Heart right ventricle (tissue), 16 donors: ENCODE measurements around the gene FCN2. TPM values are rescaled to one million over a fixed set of nuclear protein-coding genes. Genes with fewer than 3 reads are reported as not detected.

Experiments used
- ATAC-seq, 8 donors: fragments of 200-7000 bp; cut with Tn5 transposase; one replicate each; pipeline ENCODE4 v1.9.1; 2020; ENCODE audit warnings: mild to moderate bottlenecking in 8 of 8, moderate library complexity in 8 of 8, moderate number of reproducible peaks in 1 of 8
- DNase-seq, 2 donors: peaks; one replicate each; pipeline ENCODE4 v3.0.0-alpha.2; 2020
- H3K27ac ChIP-seq, 10 donors: fragments of 200-600 bp; sonication (generic) in 2 of 10; one replicate each; pipeline versions ENCODE4 v1.5.0 to v1.8.0; 2020 to 2022; ENCODE audit warnings: mild to moderate bottlenecking in 3 of 10
- H3K27me3 ChIP-seq, 7 donors: fragments of 200-600 bp; one replicate each; pipeline ENCODE4 v1.8.0; 2021 to 2022; ENCODE audit warnings: mild to moderate bottlenecking in 2 of 7
- H3K36me3 ChIP-seq, 9 donors: fragments of 200-600 bp; sonication (generic) in 1 of 9; one replicate each; pipeline versions ENCODE4 v1.5.0 to v1.8.0; 2020 to 2022; ENCODE audit warnings: mild to moderate bottlenecking in 2 of 9
- H3K4me1 ChIP-seq, 9 donors: fragments of 200-600 bp; sonication (generic) in 1 of 9; one replicate each; pipeline versions ENCODE4 v1.5.0 to v1.8.0; 2020 to 2022; ENCODE audit warnings: mild to moderate bottlenecking in 4 of 9
- H3K4me3 ChIP-seq, 10 donors: fragments of 200-600 bp; sonication (generic) in 2 of 10; one replicate each; pipeline versions ENCODE4 v1.5.0 to v1.8.0; 2020 to 2022; ENCODE audit warnings: mild to moderate bottlenecking in 7 of 10, moderate library complexity in 2 of 10
- H3K9me3 ChIP-seq, 11 donors: fragments of 200-600 bp in 10 of 11; sonication (generic) in 2 of 11; one replicate each; pipeline versions ENCODE4 v1.5.0 to v1.8.0; 2013 to 2022; ENCODE audit warnings: mild to moderate bottlenecking in 2 of 11, control low read depth in 1 of 11, moderate library complexity in 1 of 11
- WGBS, 2 donors: extraction: QIAGEN DNeasy Blood & Tissue Kit; methylation state at CpG; one replicate each; pipeline ENCODE4 v1.1.7; 2013; ENCODE audit warnings: inconsistent platforms in 1 of 2; 5-methylcytosine and 5-hydroxymethylcytosine counted together
- intact Hi-C, 10 donors: fragments of 100-400 bp; cut with DNase I; formaldehyde crosslinking; loops; one replicate each; pipeline versions ENCODE4 v1.11.1 to v1.14.2; 2022
- polyA plus RNA-seq, 2 donors: library from polyadenylated mRNA; stranded (reverse); fragments of 200-250 nt; gene quantifications; one replicate each; pipeline ENCODE4 v1.2.3, GENCODE V29; 2013
- total RNA-seq, 10 donors: library from RNA; stranded (reverse); fragmentation: NEBNext Ultra II Directional in 3 of 10; extraction: Animal tissue kit (Norgen Biotek cat#: 25700) in 3 of 10; gene quantifications; one replicate each; pipeline versions ENCODE4 v1.2.1 to v1.2.4, GENCODE V29; 2021 to 2023
- TF ChIP-seq, protein P1 (sequence below), 9 donors: fragments of 200-600 bp; sonication (generic) in 2 of 9; IDR thresholded peaks; one replicate each; pipeline versions ENCODE4 v1.5.0 to v1.8.0; 2021 to 2022; ENCODE audit warnings: antibody characterized with exemption in 9 of 9, mild to moderate bottlenecking in 5 of 9, moderate library complexity in 1 of 9
- donor health status: Arrhythmogenic right ventricular cardiomyopathy.
- donor health status: ischemic (EF 13 %, LVEDD 7.1; RV severe dilation, severe dysfunction).
- donor health status: healthy with polysubstance abuse.
- donor health status: DM: no; HTN: yes; CAD: no.
- donor health status: DM: no; HTN: no; CAD: no.
- donor health status: ischemic (EF 25% LVEDD 6.9; RV normal size, moderate dysfunction).
- donor health status: ischemic (EF 25% LVEDD 5.7; RV mildly dilated, moderate dysfunction).
- donor health status: healthy.
- donor health status: DM: yes; HTN: yes; CAD: no.
- donor health status: Ischemic cardiomyopathy.
- donor health status: ischemic (EF 35%, LVEDD 5.7; RV mildly dilated, moderate dysfunction).
- donor health status: nonischemic (EF 11% LVEDD 7.7; RV severe dilation, severe dysfunction).
- donor health status: DM: yes; HTN: yes; CAD: no.
- donor health status: PGD.
- donor health status: ischemic (EF 29% LVEDD 5.4; RV normal size, mild dysfunction).
- donor health status: nonischemic (EF 23%, LVEDD 6.1; RV moderate dilation, normal function).

FCN2 gene
- total and polyA plus RNA-seq, 12 donors: 0.19 to 0.46 (median 0.26) TPM; not detected in 7

DNA sequence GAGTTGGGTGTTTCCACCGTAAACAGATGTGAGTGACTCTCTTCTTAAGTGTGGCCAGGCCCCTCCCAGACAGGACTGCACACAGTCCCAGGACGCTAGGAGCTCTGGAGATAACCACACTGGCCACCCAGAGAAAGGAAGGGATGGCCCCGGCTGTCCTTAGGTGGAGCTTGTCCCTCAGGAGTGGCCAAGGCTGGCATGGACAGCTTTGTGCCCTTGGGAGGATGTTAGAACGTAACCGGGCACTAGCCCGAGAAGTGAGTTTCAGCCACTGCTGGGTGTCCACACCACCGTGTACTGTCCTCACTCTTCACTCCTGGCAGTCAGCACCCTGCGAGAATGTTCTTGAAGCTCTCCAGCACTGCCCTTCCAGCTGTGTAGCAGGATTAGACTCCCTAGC is 35.8 kb upstream of the FCN2 start:
- DNase-seq: no peak
- WGBS, 2 donors: 76 to 78% methylated on average over 8 of the region's 8 CpGs
- Histone ChIP-seq H3K4me1 (peaks cover 0 to 3% (median 0%) of the 10 kb centered on the region in 9 donors), H3K27ac (no peak overlapping the region), H3K9me3 (peaks cover 0 to 6% (median 0%) of the 10 kb centered on the region in 11 donors), H3K27me3 (no peaks in the 10 kb centered on the region), H3K4me3 (no peak overlapping the region), H3K36me3 (peaks cover 0 to 41% (median 0%) of the 10 kb centered on the region in 9 donors)
- intact Hi-C loops: no loop called here
- ATAC-seq: peak in 1 of 8 donors; percentile 32
- TF ChIP-seq, protein P1, sequence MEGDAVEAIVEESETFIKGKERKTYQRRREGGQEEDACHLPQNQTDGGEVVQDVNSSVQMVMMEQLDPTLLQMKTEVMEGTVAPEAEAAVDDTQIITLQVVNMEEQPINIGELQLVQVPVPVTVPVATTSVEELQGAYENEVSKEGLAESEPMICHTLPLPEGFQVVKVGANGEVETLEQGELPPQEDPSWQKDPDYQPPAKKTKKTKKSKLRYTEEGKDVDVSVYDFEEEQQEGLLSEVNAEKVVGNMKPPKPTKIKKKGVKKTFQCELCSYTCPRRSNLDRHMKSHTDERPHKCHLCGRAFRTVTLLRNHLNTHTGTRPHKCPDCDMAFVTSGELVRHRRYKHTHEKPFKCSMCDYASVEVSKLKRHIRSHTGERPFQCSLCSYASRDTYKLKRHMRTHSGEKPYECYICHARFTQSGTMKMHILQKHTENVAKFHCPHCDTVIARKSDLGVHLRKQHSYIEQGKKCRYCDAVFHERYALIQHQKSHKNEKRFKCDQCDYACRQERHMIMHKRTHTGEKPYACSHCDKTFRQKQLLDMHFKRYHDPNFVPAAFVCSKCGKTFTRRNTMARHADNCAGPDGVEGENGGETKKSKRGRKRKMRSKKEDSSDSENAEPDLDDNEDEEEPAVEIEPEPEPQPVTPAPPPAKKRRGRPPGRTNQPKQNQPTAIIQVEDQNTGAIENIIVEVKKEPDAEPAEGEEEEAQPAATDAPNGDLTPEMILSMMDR (IDR thresholded peaks at IDR 0.05): no peak

- ATAC-seq: no peak
- WGBS, 2 donors: 82 to 89% methylated on average over 16 of the region's 16 CpGs
- intact Hi-C loops: no loop called here
- peaks cover 0 to 32% (median 0%) of the 10 kb centered on the region in 9 donors for H3K36me3 ChIP-seq
- H3K27me3 ChIP-seq: no peaks in the 10 kb centered on the region
- peaks cover 0 to 9% (median 0%) of the 10 kb centered on the region in 11 donors for H3K9me3 ChIP-seq
- H3K4me1 ChIP-seq: peaks cover 0 to 3% (median 0%) of the 10 kb centered on the region in 9 donors
- DNase-seq: no peak
- H3K4me3 ChIP-seq: no peak overlapping the region
- TF ChIP-seq, protein P1 (IDR thresholded peaks at IDR 0.05): no peak
- H3K27ac ChIP-seq: no peak overlapping the region
Observed at GRCh38 chr9:134846187-134846586, 34.4 kb upstream of the FCN2 start.

DNA sequence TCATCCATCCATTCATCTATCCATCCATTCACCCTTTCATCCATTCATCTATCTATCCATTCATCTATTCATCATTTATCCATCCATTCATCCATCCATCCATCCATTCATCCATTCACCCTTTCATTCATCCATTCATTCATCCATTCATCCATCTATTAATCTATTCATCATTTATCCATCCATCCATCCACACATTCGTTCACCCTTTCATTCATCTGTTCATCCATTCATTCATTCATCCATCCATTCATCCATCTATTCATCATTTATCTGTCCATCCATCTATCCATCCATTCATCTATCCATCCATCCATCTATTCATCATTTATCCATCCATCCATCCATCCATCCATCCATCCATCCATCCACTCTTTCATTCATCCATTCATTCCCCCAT is 33.9 kb upstream of the FCN2 start:
- Histone ChIP-seq H3K27me3 (no peaks in the 10 kb centered on the region), H3K36me3 (peaks cover 0 to 27% (median 0%) of the 10 kb centered on the region in 9 donors), H3K9me3 (peaks cover 0 to 9% (median 0%) of the 10 kb centered on the region in 11 donors), H3K4me3 (no peak overlapping the region), H3K27ac (no peak overlapping the region), H3K4me1 (peaks cover 0 to 3% (median 0%) of the 10 kb centered on the region in 9 donors)
- intact Hi-C loops: no loop called here
- ATAC-seq: no peak
- 87 to 91% methylated on average over 1 of the region's 1 CpG for WGBS, 2 donors
- TF ChIP-seq, protein P1 (IDR thresholded peaks at IDR 0.05): no peak
- no peak for DNase-seq

- TF ChIP-seq, protein P1 (IDR thresholded peaks at IDR 0.05): no peak
- H3K9me3 ChIP-seq: peaks cover 0 to 9% (median 0%) of the 10 kb centered on the region in 11 donors
- H3K27ac ChIP-seq: no peak overlapping the region
- no peaks in the 10 kb centered on the region for H3K27me3 ChIP-seq
- DNase-seq: no peak
- H3K4me1 ChIP-seq: peaks cover 0 to 3% (median 0%) of the 10 kb centered on the region in 9 donors
- H3K36me3 ChIP-seq: peaks cover 0 to 23% (median 0%) of the 10 kb centered on the region in 9 donors
- intact Hi-C loops: no loop called here
- WGBS, 2 donors: 88 to 90% methylated on average over 3 of the region's 3 CpGs
- H3K4me3 ChIP-seq: no peak overlapping the region
- peak in 2 of 8 donors; percentile 18 to 55 for ATAC-seq
Observed at GRCh38 chr9:134847138-134847537, 33.5 kb upstream of the FCN2 start.
